K562 (cell line): ENCODE results near the gene CD207. TPM values are rescaled to one million over a fixed set of nuclear protein-coding genes. Genes with fewer than 3 reads are reported as not detected.

Experiments
- ATAC-seq: fragments of 200-7000 bp; cut with Tn5 transposase; 3 replicates; pipeline ENCODE4 v1.9.1; 2020; ENCODE audit warnings: moderate library complexity
- BruUV-seq: library from RNA; stranded (reverse); fragments of 400-500 nt; replicated peaks from 2 replicates; lab custom pipeline; 2021; lab: Mats Ljungman, UMichigan
- CTCF ChIA-PET: fragments of 300-600 bp; formaldehyde crosslinking; extraction: SDS; loops from one replicate; lab custom pipeline; 2021; ENCODE audit warnings: low intra/inter-chr PET ratio; lab: Yijun Ruan, JAX
- POLR2A ChIA-PET: fragments of 300-600, 350-650 bp; sonication (Branson Sonifier 250); formaldehyde crosslinking; extraction: SDS; loops from one replicate; lab custom pipeline; 2021; ENCODE audit warnings: antibody characterized with exemption, inconsistent platforms; lab: Yijun Ruan, JAX
- DNase-seq, 4 experiments: peaks; one replicate each; pipeline versions ENCODE4 v3.0.0 to v3.0.0-alpha.2; 2011 to 2018; ENCODE audit warnings: low spot score in 3 of 4, mixed read lengths in 3 of 4; ENCODE audit errors: extremely low read depth in 1 of 4
- FAIRE-seq: peaks from 2 replicates; lab custom pipeline; 2011; peaks lifted over from hg19 to GRCh38; lab: Jason Lieb, UNC
- H2AFZ ChIP-seq: 2 replicates; pipeline ENCODE4 v1.6.0; 2011; ENCODE audit warnings: low read depth, low read length, control low read depth, inconsistent platforms
- H3K27ac ChIP-seq: fragments of 200-600 bp; 3 replicates; pipeline ENCODE4 v1.8.0; 2011; ENCODE audit warnings: low read depth, mild to moderate bottlenecking, control low read depth, inconsistent platforms, low read length, moderate library complexity, mixed read lengths; ENCODE audit errors: extremely low read depth
- H3K27me3 ChIP-seq, 2 experiments: fragments of 300-600 bp in 1 of 2; 2 replicates in 1 of 2; 3 replicates in 1 of 2; pipeline versions ENCODE4 v1.6.0 to v1.8.0; 2011; ENCODE audit warnings: inconsistent platforms in 2 of 2, low read length in 2 of 2, mild to moderate bottlenecking in 1 of 2, mixed read lengths in 1 of 2, moderate library complexity in 1 of 2; ENCODE audit not compliant: control insufficient read depth in 2 of 2, insufficient read depth in 2 of 2
- H3K36me3 ChIP-seq: fragments of 300-600 bp; 3 replicates; pipeline ENCODE4 v1.8.0; 2011; ENCODE audit warnings: mild to moderate bottlenecking, low read length, inconsistent platforms; ENCODE audit not compliant: control insufficient read depth, insufficient read depth
- H3K4me1 ChIP-seq, 2 experiments: fragments of 200-600 bp in 1 of 2; replicated peaks in 1 of 2; 2 replicates in 1 of 2; 3 replicates in 1 of 2; pipeline versions ENCODE4 v1.5.1 to v1.8.0; 2011; ENCODE audit warnings: inconsistent platforms in 2 of 2, low read length in 2 of 2, mild to moderate bottlenecking in 1 of 2, mixed read lengths in 1 of 2, moderate library complexity in 1 of 2; ENCODE audit not compliant: control insufficient read depth in 2 of 2, insufficient read depth in 2 of 2
- H3K4me2 ChIP-seq: 2 replicates; pipeline ENCODE4 v1.6.1; 2011; ENCODE audit warnings: low read length, control low read depth, inconsistent platforms, mixed read lengths; ENCODE audit not compliant: insufficient read depth
- H3K4me3 ChIP-seq: fragments of 200-600 bp; sonication (generic), shearing (Covaris generic); 2 replicates; pipeline ENCODE4 v1.5.1; 2016; ENCODE audit warnings: control low read depth, inconsistent platforms
- H3K79me2 ChIP-seq: fragments of 200-600 bp; 3 replicates; pipeline ENCODE4 v1.8.0; 2011; ENCODE audit warnings: low read length, inconsistent platforms; ENCODE audit not compliant: control insufficient read depth, insufficient read depth
- H3K9ac ChIP-seq, 2 experiments: 2 replicates each; pipeline versions ENCODE4 v1.6.0 to v1.6.1; 2011; ENCODE audit warnings: low read depth in 2 of 2, low read length in 2 of 2, control low read depth in 1 of 2, inconsistent platforms in 1 of 2, mild to moderate bottlenecking in 1 of 2, mixed read lengths in 1 of 2; ENCODE audit not compliant: insufficient read depth in 1 of 2
- H3K9me1 ChIP-seq: one replicate; pipeline ENCODE4 v1.6.0; 2011; ENCODE audit warnings: inconsistent platforms, mild to moderate bottlenecking, low read length, moderate library complexity; ENCODE audit not compliant: control insufficient read depth, insufficient read depth
- H3K9me3 ChIP-seq: replicated peaks from 2 replicates; pipeline ENCODE4 v1.5.1; 2011; ENCODE audit warnings: low read depth, low read length, inconsistent platforms; ENCODE audit not compliant: control insufficient read depth, insufficient read depth
- H4K20me1 ChIP-seq: replicated peaks from 2 replicates; pipeline ENCODE4 v1.6.1; 2011; ENCODE audit warnings: low read length, inconsistent platforms, mixed read lengths; ENCODE audit not compliant: control insufficient read depth, insufficient read depth
- E2F1 ChIP-seq: sonication (generic); formaldehyde crosslinking; IDR thresholded peaks from 2 replicates; pipeline ENCODE4 v1.8.1; 2023; ENCODE audit warnings: mild to moderate bottlenecking, missing genetic modification reagents, moderate library complexity
- IRF1 ChIP-seq: sonication (generic); formaldehyde crosslinking; IDR thresholded peaks from 2 replicates; pipeline ENCODE4 v1.8.0; 2022; ENCODE audit warnings: missing genetic modification reagents, mild to moderate bottlenecking, borderline replicate concordance
- JUN ChIP-seq, 2 experiments: sonication (generic) in 1 of 2; formaldehyde crosslinking in 1 of 2; IDR thresholded peaks; 2 replicates each; pipeline versions ENCODE4 v1.6.1 to v1.8.0; 2012 to 2022; ENCODE audit warnings: borderline replicate concordance in 2 of 2, mild to moderate bottlenecking in 2 of 2, improper control_type of control experiment in 1 of 2, low read depth in 1 of 2, low read length in 1 of 2, missing genetic modification reagents in 1 of 2
- MEIS2 ChIP-seq: fragments of 450-650 bp; IDR thresholded peaks from 2 replicates; pipeline ENCODE4 v1.6.1; 2014; ENCODE audit warnings: mild to moderate bottlenecking; ENCODE audit not compliant: partially characterized antibody
- MITF ChIP-seq: IDR thresholded peaks from 2 replicates; pipeline ENCODE4 v1.6.1; 2014; ENCODE audit warnings: antibody characterized with exemption
- RBBP5 ChIP-seq: fragments of 200-600 bp; sonication (generic); IDR thresholded peaks from 2 replicates; pipeline ENCODE4 v1.6.1; 2012; ENCODE audit warnings: borderline replicate concordance, mild to moderate bottlenecking, low read length, control low read depth, inconsistent platforms; ENCODE audit not compliant: insufficient read depth, poor library complexity, severe bottlenecking
- ZFP91 ChIP-seq: sonication (generic); formaldehyde crosslinking; IDR thresholded peaks from 2 replicates; pipeline ENCODE4 v1.8.0; 2022; ENCODE audit warnings: mild to moderate bottlenecking, missing genetic modification reagents
- ZNF12 ChIP-seq: sonication (generic); formaldehyde crosslinking; IDR thresholded peaks from 2 replicates; pipeline ENCODE4 v1.4.0; 2020; ENCODE audit warnings: mild to moderate bottlenecking, missing genetic modification reagents
- ZNF146 ChIP-seq: IDR thresholded peaks from one replicate; pipeline ENCODE4 v1.6.1; 2018; ENCODE audit warnings: missing compliant biosample characterization; ENCODE audit not compliant: unreplicated experiment
- WGBS: fragments of 100-300 bp; shearing (Covaris generic); methylation state at CpG from one replicate; pipeline ENCODE4 v1.1.6; 2016; ENCODE audit warnings: low coverage, mixed read lengths; ENCODE audit not compliant: insufficient coverage; ENCODE audit errors: missing lambda C conversion rate; 5-methylcytosine and 5-hydroxymethylcytosine counted together
- in situ Hi-C: fragments of 300-500 bp; cut with MboI; formaldehyde crosslinking; loops from 4 replicates; pipeline ENCODE4 v1.15.0; 2018; ENCODE audit warnings: inconsistent platforms, mixed read lengths
- intact Hi-C: fragments of 100-400 bp; cut with micrococcal nuclease; formaldehyde crosslinking; loops from 2 replicates; pipeline ENCODE4 v1.14.2; 2022
- polyA plus RNA-seq, 8 experiments: library from polyadenylated mRNA; depleted of rRNA in 4 of 8; stranded (reverse) in 5 of 8; unstranded in 3 of 8; fragments of >200 nt; fragmentation: Nextera tagmentation in 2 of 8; fragmentation: Illumina TruSeq in 1 of 8; extraction: Ambion mirVana in 2 of 8; extraction: Trizol in 1 of 8; gene quantifications; 2 replicates each; pipeline versions ENCODE4 v1.2.1 to v1.2.3, GENCODE V29; 2011 to 2014; ENCODE audit warnings: inconsistent platforms in 1 of 8, missing spikeins in 1 of 8
- total RNA-seq, 7 experiments: library from RNA; depleted of rRNA in 6 of 7; stranded (reverse); fragments of >200 nt in 6 of 7; fragmentation: Illumina TruSeq in 2 of 7; extraction: Trizol in 2 of 7; gene quantifications; 2 replicates each; pipeline versions ENCODE4 v1.2.1 to v1.2.3, GENCODE V29; 2011 to 2021; ENCODE audit warnings: low replicate concordance in 1 of 7

CD207 gene
- total and polyA plus RNA-seq, 9 of the 15 experiments (the other 6 are each of a cell fraction or from before 2014, with no cell fraction given) = not detected

- no peak for ATAC-seq
These were observed 8.8 kb downstream of the CD207 start for GRCh38 chr2:70826696-70827350.

More at GRCh38 chr2:70826696-70827350, 8.8 kb downstream of the CD207 start:
- Histone ChIP-seq H3K9me1 (no peaks in the 10 kb centered on the region), H3K4me3 (no peak overlapping the region), H2AFZ (no peak overlapping the region), H3K36me3 (no peaks in the 10 kb centered on the region), H3K9me3 (no peaks in the 10 kb centered on the region), H3K27ac (no peak overlapping the region), H3K4me1 (no peaks in the 10 kb centered on the region; a peak in 1 of 5 replicates), H3K27me3 (peaks cover 21 to 51% of the 10 kb centered on the region in 2 experiments), H3K4me2 (no peak overlapping the region), H4K20me1 (no peaks in the 10 kb centered on the region), H3K79me2 (no peaks in the 10 kb centered on the region), H3K9ac (no peak overlapping the region)
- FAIRE-seq = no peak
- TF ChIP-seq MITF (no peak), E2F1 (CRISPR knock-in tag) (no peak), ZNF146 (no peak), RBBP5 (no peak), ZNF12 (CRISPR knock-in tag) (no peak), IRF1 (CRISPR knock-in tag) (no peak), ZFP91 (CRISPR knock-in tag) (no peak), MEIS2 (peak; percentile 25), JUN (IDR thresholded peaks at IDR 0.05; ENCODE audit: borderline replicate concordance, low read depth, low read length) (no peak), JUN (CRISPR knock-in tag; IDR thresholded peaks at IDR 0.05; ENCODE audit: borderline replicate concordance) (no peak)
- no TSS peak for BruUV-seq
- ChIA-PET POLR2A (interaction anchor here (1.4 kb wide), 1 partner anchor 10 kb away, joined by 4 read pairs; no protein-coding TSS in a partner anchor), CTCF (no interaction called here)
- in situ Hi-C loops = no loop called here
- intact Hi-C loops = no loop called here
- no peak for DNase-seq
- 4% methylated on average over 3 of the region's 4 CpGs for WGBS
